Midbrain (tissue), 1 donor: ENCODE results near the gene RGS9.
"Not testable (repeated sequence)": the region's sequence is repeated elsewhere in the genome, so short reads cannot be mapped to it uniquely, and the experiment has no call there.

Experiments
- DNase-seq: peaks from one replicate; lab custom pipeline; 2025; lab: John Stamatoyannopoulos, UW

RGS9 gene

GRCh38 chr17:65137021-65137939, at the start of gene RGS9:
RGS9 (plus strand) TSS chr17:65137370; CDS start chr17:65137541, 171 bp downstream.
- peak; percentile 91 for DNase-seq

GRCh38 chr17:65088621-65089360, 48.4 kb upstream of the RGS9 start:
- DNase-seq, result no peak

GRCh38 chr17:65092262-65092661, 44.9 kb upstream of the RGS9 start:
- no peak for DNase-seq

GRCh38 chr17:65092721-65093356, 44.3 kb upstream of the RGS9 start:
- not testable (repeated sequence) for DNase-seq

- DNase-seq, result no peak
These were observed 43.2 kb upstream of the RGS9 start for GRCh38 chr17:65093930-65094329.

DNA sequence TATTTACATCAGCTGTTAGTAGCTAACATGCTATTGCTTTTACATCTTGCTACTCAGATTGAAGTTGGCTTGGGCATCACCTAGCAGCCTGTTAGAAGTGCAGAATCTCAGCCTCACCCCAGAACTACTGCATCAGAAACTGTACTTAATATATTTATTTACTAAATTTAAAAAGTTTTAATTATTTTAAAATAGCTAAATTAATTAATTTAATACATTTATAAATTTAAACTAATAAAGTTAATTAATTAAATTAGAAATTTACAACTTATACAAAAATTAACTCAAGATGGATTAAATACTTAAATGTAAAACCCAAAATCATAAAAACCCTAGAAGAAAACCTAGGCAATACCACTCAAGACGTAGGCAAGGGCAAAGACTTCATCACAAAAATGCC, 41.7 kb upstream of the RGS9 start:
- no peak for DNase-seq

DNA sequence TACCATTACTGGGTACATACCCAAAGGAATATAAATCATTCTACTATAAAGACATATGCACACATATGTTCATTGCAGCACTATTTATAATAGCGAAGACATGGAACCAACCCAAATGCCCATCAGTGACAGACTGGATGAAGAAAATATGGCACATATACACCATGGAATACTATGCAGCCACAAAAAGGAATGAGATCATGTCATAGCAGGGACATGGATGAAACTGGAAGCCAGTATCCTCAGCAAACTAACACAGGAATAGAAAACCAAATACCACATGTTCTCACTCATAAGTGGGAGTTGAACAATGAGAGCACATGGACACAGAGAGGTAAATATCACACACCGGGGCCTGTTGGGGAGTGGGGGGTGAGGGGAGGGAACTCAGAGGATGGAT, 40.8 kb upstream of the RGS9 start:
- DNase-seq, result not testable (repeated sequence)

GRCh38 chr17:65097110-65097509, 40.1 kb upstream of the RGS9 start:
- DNase-seq, result no peak

- no peak for DNase-seq
These were observed 37.7 kb upstream of the RGS9 start for GRCh38 chr17:65099475-65099874.

- DNase-seq, result no peak
These were observed 37.2 kb upstream of the RGS9 start for GRCh38 chr17:65099941-65100315.

DNA sequence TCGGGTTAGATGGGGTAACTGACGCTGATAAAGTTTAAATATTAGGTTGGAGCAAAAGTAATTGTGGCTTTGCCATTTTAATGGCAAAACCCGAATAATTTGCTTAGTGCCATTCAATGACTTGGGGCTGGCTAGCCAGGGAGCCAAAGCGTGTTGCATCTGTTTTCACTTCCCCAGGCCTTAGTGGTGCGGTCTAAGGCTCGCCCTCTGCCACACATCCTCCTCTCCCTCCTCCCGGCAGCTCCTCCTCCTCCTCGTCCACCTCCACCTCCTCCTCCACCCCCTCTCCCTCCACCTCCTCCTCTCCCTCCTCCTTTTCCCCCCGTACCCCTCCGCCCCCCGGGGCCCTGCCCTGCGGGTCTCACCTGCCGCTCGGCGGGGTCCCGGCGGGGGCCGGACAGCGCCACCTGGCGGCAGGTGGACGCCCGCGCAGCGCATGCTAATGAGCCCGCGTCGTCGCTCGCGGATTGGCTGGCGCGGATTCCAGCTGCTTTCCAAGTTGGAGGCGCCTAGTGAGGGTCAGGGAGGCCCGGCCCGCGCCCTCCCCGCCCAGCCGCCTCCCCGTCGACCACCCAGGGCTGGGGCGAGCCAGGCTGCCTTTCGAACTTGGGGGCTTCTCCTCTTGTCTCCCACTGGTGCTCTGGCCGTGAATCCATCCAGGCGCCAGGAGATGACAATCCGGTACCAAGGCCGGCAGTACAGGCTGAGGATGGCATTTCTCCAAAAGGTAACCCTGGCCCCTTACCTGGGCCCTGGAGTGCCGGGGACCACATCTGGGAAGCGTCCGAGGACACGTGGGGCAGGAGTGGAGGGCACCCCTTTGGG, 36.6 kb upstream of the RGS9 start:
- peak; percentile 91 for DNase-seq

GRCh38 chr17:65101371-65101770, 35.8 kb upstream of the RGS9 start:
- no peak for DNase-seq

DNA sequence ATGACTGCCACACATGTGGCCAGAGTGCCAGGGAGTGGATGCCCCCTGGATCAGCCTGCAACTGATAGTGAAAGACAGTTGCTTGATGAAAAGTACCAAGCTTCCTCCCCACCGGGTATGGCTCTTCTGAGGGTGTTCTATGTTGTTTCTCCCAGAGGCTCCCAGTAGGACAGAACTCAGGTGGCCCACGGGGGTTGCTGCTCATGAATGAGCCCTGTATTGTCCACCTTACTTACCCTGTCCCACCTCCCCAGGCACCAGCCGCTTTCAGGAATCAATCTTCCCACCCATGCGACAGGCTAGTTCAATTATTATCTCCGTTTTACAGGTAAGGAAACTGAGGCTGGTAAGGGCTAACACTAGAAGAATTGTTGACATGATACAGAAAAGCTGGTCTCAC, 34.9 kb upstream of the RGS9 start:
- no peak for DNase-seq

- no peak for DNase-seq
These were observed 34.4 kb upstream of the RGS9 start for GRCh38 chr17:65102788-65103187.

DNA sequence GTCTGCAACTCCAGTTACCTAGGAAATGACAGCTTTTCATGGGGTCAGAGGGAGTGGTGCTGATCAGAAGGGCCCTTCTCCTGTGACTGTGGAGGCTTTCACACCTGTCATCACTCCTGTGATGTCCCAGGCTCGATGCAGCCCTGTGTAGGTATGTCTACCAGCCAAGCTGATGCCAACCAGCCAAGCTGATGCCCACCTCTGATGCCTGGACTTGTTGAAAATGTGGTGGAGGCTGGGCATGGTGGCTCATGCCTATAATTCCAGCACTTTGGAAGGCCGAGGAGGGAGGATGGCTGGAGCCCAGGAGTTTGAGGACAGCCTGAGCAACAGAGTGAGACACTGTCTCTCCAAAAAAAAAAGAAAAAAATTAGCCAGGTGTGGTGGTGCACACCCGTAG, 33.7 kb upstream of the RGS9 start:
- DNase-seq, result no peak

- DNase-seq, result no peak
These were observed 33.3 kb upstream of the RGS9 start for GRCh38 chr17:65103896-65104295.

DNA sequence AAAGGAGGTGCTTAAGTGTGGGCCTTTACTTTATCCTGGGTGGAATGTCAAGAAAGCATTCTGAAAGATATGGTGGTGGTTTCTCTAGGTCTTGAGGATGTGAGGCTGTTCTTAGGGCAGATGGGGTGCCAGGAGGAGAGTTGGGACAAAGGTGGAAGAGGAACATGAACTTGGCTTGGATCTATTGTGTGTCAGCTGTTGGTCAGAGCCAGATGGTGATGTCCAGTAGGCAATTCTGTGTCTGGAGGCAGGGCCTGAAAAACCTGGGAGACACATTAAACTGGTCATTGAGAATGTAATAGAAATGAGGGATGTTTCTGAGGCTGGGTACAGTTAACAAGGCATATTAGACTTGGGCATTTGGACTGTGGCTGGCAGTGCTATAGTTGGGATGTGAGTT, 32.6 kb upstream of the RGS9 start:
- DNase-seq, result no peak

GRCh38 chr17:65104973-65105372, 32.2 kb upstream of the RGS9 start:
- no peak for DNase-seq

DNA sequence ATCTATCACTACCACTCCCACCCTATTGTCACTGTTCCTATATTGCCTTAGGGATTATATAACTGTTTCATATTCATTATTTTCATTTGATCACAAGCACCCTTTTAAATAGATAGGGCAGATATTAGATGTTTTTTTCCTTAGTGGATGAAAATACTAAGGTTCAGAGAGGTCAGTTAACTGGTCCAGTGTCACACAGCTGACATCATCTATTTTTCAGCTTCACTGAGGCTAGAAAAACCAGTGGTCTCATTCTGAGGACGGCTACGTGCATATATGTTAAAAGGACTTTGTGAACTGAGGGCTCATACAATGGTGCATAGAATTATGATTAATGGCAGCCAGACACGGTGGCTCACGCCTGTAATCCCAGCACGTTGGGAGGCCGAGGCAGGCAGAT, 29.0 kb upstream of the RGS9 start:
- DNase-seq, result no peak

- DNase-seq, result no peak
These were observed 27.6 kb upstream of the RGS9 start for GRCh38 chr17:65109543-65109942.

- no peak for DNase-seq
These were observed 27.0 kb upstream of the RGS9 start for GRCh38 chr17:65109990-65110680.
